ENCODE results near the gene AFAP1. TPM values are rescaled to one million over a fixed set of nuclear protein-coding genes. Genes with fewer than 3 reads are reported as not detected.
A peak's percentile ranks its signal among the peaks of the same experiment; 100 is the strongest.

AFAP1 gene
- total and polyA plus RNA-seq, 2 of the 4 experiments (the other 2 are of a cell fraction): 48.2 to 80.9 TPM

GRCh38 chr4:7966281-7967062 is 26.8 kb upstream of the AFAP1 start:
- Histone ChIP-seq H2AK9ac (replicated peaks; ENCODE audit: low read depth, low read length, poor library complexity) (no peak overlapping the region), H3K4me1 (ENCODE audit: control insufficient read depth, insufficient read depth, low read length) (peaks cover 26% of the 10 kb centered on the region), H3K79me1 (ENCODE audit: low read depth in 1 of 2, low read length in 2 of 2) (peaks cover 3 to 7% of the 10 kb centered on the region in 2 experiments; a peak in 1 of 4 replicates), H3K9me1 (ENCODE audit: insufficient read depth, low read length) (peaks cover 17% of the 10 kb centered on the region), H3K27me3 (ENCODE audit: control insufficient read depth, insufficient read depth, low read length) (peaks cover 2% of the 10 kb centered on the region; the same call in 1 of the 2 replicates), H3K9me3 (ENCODE audit: control insufficient read depth, insufficient read depth, low read length) (no peaks in the 10 kb centered on the region), H3K4ac (ENCODE audit: low read depth, low read length) (no peak overlapping the region), H2BK20ac (ENCODE audit: low read depth, low read length) (no peak overlapping the region), H3K18ac (ENCODE audit: low read depth, low read length) (no peak overlapping the region), H3K23ac (ENCODE audit: low read depth, low read length) (no peak overlapping the region), H2AK5ac (ENCODE audit: low read depth, low read length) (0 out of 2 replicates have a peak overlapping the region, but pooled peaks have one; percentile 55), H2BK5ac (ENCODE audit: low read depth, low read length, poor library complexity, severe bottlenecking) (no peak overlapping the region), H3K27ac (ENCODE audit: insufficient read depth, low read length) (no peak overlapping the region), H3K4me2 (ENCODE audit: low read depth, low read length) (no peak overlapping the region), H3K14ac (replicated peaks; ENCODE audit: low read depth, low read length) (no peak overlapping the region), H4K20me1 (ENCODE audit: insufficient read depth, low read length) (no peaks in the 10 kb centered on the region), H4K5ac (ENCODE audit: low read depth, low read length) (no peak overlapping the region), H2AFZ (replicated peaks; ENCODE audit: low read length, poor library complexity) (no peak overlapping the region), H3K9ac (ENCODE audit: low read depth, low read length) (no peak overlapping the region), H2BK15ac (ENCODE audit: low read depth, low read length) (no peak overlapping the region), H4K8ac (ENCODE audit: low read depth in 2 of 2, low read length in 2 of 2) (no peak overlapping the region), H3K56ac (ENCODE audit: extremely low read depth, insufficient read depth, low read length) (no peak overlapping the region), H4K91ac (ENCODE audit: insufficient read depth, low read depth, low read length) (no peak overlapping the region), H3K4me3 (ENCODE audit: insufficient read depth, low read depth, low read length) (no peak overlapping the region), H3K36me3 (ENCODE audit: control insufficient read depth, insufficient read depth, low read length) (no peaks in the 10 kb centered on the region), H2BK120ac (ENCODE audit: low read depth, low read length) (no peak overlapping the region)
- ATAC-seq (ENCODE audit: low read depth) (no peak), DNase-seq (no peak)
- BruUV-seq (replicated peaks): no TSS peak
- WGBS, 2 experiments (ENCODE audit: extremely low coverage in 2 of 2, insufficient read length in 1 of 2): 71% methylated on average over 12 of the region's 37 CpGs; no CpG with 5 or more reads in 1 of the 2 experiments
- POLR2A ChIA-PET (ENCODE audit: unreplicated experiment): no interaction called here
- in situ Hi-C loops (cut with MboI; ENCODE audit: low sequenced_read_pairs) (no loop called here), intact Hi-C loops (cut with micrococcal nuclease) (no loop called here), dilution Hi-C loops (cut with HindIII; ENCODE audit: low sequenced_read_pairs, unreplicated experiment) (no loop called here)
- CTCF ChIA-PET: no interaction called here
- TF ChIP-seq FOS (IDR thresholded peaks at IDR 0.05; ENCODE audit: low read depth, low read length) (no peak), MAFK (IDR thresholded peaks at IDR 0.05; ENCODE audit: low read depth, low read length) (no peak)
- TF ChIP-seq, protein P1, sequence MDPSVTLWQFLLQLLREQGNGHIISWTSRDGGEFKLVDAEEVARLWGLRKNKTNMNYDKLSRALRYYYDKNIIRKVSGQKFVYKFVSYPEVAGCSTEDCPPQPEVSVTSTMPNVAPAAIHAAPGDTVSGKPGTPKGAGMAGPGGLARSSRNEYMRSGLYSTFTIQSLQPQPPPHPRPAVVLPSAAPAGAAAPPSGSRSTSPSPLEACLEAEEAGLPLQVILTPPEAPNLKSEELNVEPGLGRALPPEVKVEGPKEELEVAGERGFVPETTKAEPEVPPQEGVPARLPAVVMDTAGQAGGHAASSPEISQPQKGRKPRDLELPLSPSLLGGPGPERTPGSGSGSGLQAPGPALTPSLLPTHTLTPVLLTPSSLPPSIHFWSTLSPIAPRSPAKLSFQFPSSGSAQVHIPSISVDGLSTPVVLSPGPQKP (IDR thresholded peaks at IDR 0.05; ENCODE audit: borderline replicate concordance, low read depth, low read length): no peak
- TF ChIP-seq, protein P2, sequence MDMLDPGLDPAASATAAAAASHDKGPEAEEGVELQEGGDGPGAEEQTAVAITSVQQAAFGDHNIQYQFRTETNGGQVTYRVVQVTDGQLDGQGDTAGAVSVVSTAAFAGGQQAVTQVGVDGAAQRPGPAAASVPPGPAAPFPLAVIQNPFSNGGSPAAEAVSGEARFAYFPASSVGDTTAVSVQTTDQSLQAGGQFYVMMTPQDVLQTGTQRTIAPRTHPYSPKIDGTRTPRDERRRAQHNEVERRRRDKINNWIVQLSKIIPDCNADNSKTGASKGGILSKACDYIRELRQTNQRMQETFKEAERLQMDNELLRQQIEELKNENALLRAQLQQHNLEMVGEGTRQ (IDR thresholded peaks at IDR 0.05; ENCODE audit: low read depth, low read length): no peak
- TF ChIP-seq, protein P3, sequence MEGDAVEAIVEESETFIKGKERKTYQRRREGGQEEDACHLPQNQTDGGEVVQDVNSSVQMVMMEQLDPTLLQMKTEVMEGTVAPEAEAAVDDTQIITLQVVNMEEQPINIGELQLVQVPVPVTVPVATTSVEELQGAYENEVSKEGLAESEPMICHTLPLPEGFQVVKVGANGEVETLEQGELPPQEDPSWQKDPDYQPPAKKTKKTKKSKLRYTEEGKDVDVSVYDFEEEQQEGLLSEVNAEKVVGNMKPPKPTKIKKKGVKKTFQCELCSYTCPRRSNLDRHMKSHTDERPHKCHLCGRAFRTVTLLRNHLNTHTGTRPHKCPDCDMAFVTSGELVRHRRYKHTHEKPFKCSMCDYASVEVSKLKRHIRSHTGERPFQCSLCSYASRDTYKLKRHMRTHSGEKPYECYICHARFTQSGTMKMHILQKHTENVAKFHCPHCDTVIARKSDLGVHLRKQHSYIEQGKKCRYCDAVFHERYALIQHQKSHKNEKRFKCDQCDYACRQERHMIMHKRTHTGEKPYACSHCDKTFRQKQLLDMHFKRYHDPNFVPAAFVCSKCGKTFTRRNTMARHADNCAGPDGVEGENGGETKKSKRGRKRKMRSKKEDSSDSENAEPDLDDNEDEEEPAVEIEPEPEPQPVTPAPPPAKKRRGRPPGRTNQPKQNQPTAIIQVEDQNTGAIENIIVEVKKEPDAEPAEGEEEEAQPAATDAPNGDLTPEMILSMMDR (conservative IDR thresholded peaks at IDR 0.05; ENCODE audit: low read depth, low read length): no peak

Data from IMR-90 (cell line).